Measurements from ENCODE around the gene CHST7. TPM values are rescaled to one million over a fixed set of nuclear protein-coding genes. Genes with fewer than 3 reads are reported as not detected.

The CHST7 gene
- total and polyA plus RNA-seq, 2 experiments from 2014 or later = 7.6 to 27.2 TPM

GRCh38 chrX:46624090-46624786, 50.7 kb downstream of the CHST7 start (continued):
- TF ChIP-seq CTCF (conservative IDR thresholded peaks at IDR 0.05; ENCODE audit: low read depth in 2 of 2) (no peak), EZH2phosphoT487 (IDR thresholded peaks at IDR 0.05; ENCODE audit: unreplicated experiment) (no peak)

GRCh38 chrX:46626566-46626965, 53.0 kb downstream of the CHST7 start:
- Histone ChIP-seq H4K20me1 (replicated peaks; ENCODE audit: insufficient read depth) (no peaks in the 10 kb centered on the region), H2AFZ (no peak overlapping the region), H3K27ac (ENCODE audit: low read depth) (no peak overlapping the region), H3K27me3 (ENCODE audit: insufficient read depth) (no peaks in the 10 kb centered on the region), H3K9me2 (ENCODE audit: insufficient read depth) (no peaks in the 10 kb centered on the region), H3K36me3 (ENCODE audit: insufficient read depth) (no peaks in the 10 kb centered on the region), H3K4me2 (no peak overlapping the region), H3K4me1 (ENCODE audit: insufficient read depth) (peaks cover 22% of the 10 kb centered on the region), H3K4me3 (no peak overlapping the region), H3K79me2 (replicated peaks; ENCODE audit: insufficient read depth) (no peaks in the 10 kb centered on the region), H3F3A (replicated peaks; ENCODE audit: low read depth) (no peaks in the 10 kb centered on the region)
- Mint-ChIP-seq H3K36me3 (ENCODE audit: low read depth) (peaks cover 24% of the 10 kb centered on the region), H3K4me1 (peaks cover 37% of the 10 kb centered on the region), H3K27me3 (ENCODE audit: insufficient read depth, low read depth, poor library complexity) (peaks cover 3% of the 10 kb centered on the region), H3K4me3 (no peak overlapping the region), H3K9me3 (no peaks in the 10 kb centered on the region), H3K27ac (no peak overlapping the region)
- ATAC-seq (no peak), DNase-seq (ENCODE audit: low spot score) (no peak)
- TF ChIP-seq CREB1 (CRISPR knock-in tag; IDR thresholded peaks at IDR 0.05; ENCODE audit: low read depth) (no peak), POLR2AphosphoS5 (IDR thresholded peaks at IDR 0.05; ENCODE audit: low read depth) (no peak), EZH2phosphoT487 (IDR thresholded peaks at IDR 0.05; ENCODE audit: unreplicated experiment) (no peak), CTCF (conservative IDR thresholded peaks at IDR 0.05; ENCODE audit: low read depth in 2 of 2) (no peak), EZH2 (IDR thresholded peaks at IDR 0.05; ENCODE audit: low read depth, unreplicated experiment) (no peak), REST (IDR thresholded peaks at IDR 0.05; ENCODE audit: unreplicated experiment) (no peak), ZNF462 (CRISPR knock-in tag; IDR thresholded peaks at IDR 0.05) (no peak), JUNB (IDR thresholded peaks at IDR 0.05; ENCODE audit: unreplicated experiment) (no peak), STAT1 (IDR thresholded peaks at IDR 0.05; ENCODE audit: unreplicated experiment) (no peak), ZNF114 (CRISPR knock-in tag; IDR thresholded peaks at IDR 0.05) (no peak), ZNF331 (CRISPR knock-in tag; IDR thresholded peaks at IDR 0.05; ENCODE audit: low read depth) (no peak)
